GM12878 (cell line): ENCODE measurements around the gene MRPL41. TPM values are rescaled to one million over a fixed set of nuclear protein-coding genes. Genes with fewer than 3 reads are reported as not detected.

Source experiments
- ATF2 ChIP-seq: IDR thresholded peaks from 2 replicates; pipeline ENCODE4 v1.6.1; 2012; ENCODE audit warnings: low read length, inconsistent platforms
- BACH1 ChIP-seq: fragments of 450-650 bp; IDR thresholded peaks from 2 replicates; pipeline ENCODE4 v1.6.1; 2017; ENCODE audit warnings: mild to moderate bottlenecking, borderline replicate concordance
- CHD2 ChIP-seq: IDR thresholded peaks from 2 replicates; pipeline ENCODE4 v1.6.1; 2011; ENCODE audit warnings: low read depth, low read length, improper control_type of control experiment, borderline replicate concordance
- IKZF1 ChIP-seq: fragments of 450-650 bp; conservative IDR thresholded peaks from 2 replicates; pipeline ENCODE4 v1.6.1; 2017; ENCODE audit warnings: antibody characterized with exemption, mild to moderate bottlenecking
- IRF3 ChIP-seq: fragments of 450-650 bp; IDR thresholded peaks from 2 replicates; pipeline ENCODE4 v1.6.1; 2014; ENCODE audit warnings: mild to moderate bottlenecking
- KLF5 ChIP-seq: fragments of 450-650 bp; IDR thresholded peaks from 2 replicates; pipeline ENCODE4 v1.6.1; 2014; ENCODE audit warnings: mild to moderate bottlenecking; ENCODE audit not compliant: partially characterized antibody
- NFIC ChIP-seq: IDR thresholded peaks from 2 replicates; pipeline ENCODE4 v1.6.1; 2012; ENCODE audit warnings: low read depth, mild to moderate bottlenecking, inconsistent platforms, low read length, moderate library complexity
- PML ChIP-seq: IDR thresholded peaks from 2 replicates; pipeline ENCODE4 v1.6.1; 2012; ENCODE audit warnings: low read length, inconsistent platforms
- POLR2AphosphoS5 ChIP-seq: IDR thresholded peaks from 2 replicates; pipeline ENCODE4 v1.6.1; 2011; ENCODE audit warnings: mild to moderate bottlenecking, low read length, inconsistent platforms
- RB1 ChIP-seq: fragments of 450-650 bp; formaldehyde crosslinking; IDR thresholded peaks from 2 replicates; pipeline ENCODE4 v1.6.1; 2017; ENCODE audit warnings: mild to moderate bottlenecking, borderline replicate concordance
- REST ChIP-seq: IDR thresholded peaks from 2 replicates; pipeline ENCODE4 v1.6.1; 2012; ENCODE audit warnings: mild to moderate bottlenecking, low read depth, low read length
- SMAD5 ChIP-seq: IDR thresholded peaks from 2 replicates; pipeline ENCODE4 v1.6.1; 2016; ENCODE audit warnings: antibody characterized with exemption, low read depth
- SREBF1 ChIP-seq: IDR thresholded peaks from 2 replicates; pipeline ENCODE4 v1.6.1; 2012; ENCODE audit warnings: mild to moderate bottlenecking, low read length
- ZNF592 ChIP-seq: fragments of 450-650 bp; IDR thresholded peaks from 2 replicates; pipeline ENCODE4 v1.6.1; 2017; ENCODE audit warnings: mild to moderate bottlenecking, moderate library complexity
- ZNF687 ChIP-seq: fragments of 450-650 bp; IDR thresholded peaks from 2 replicates; pipeline ENCODE4 v1.6.1; 2017; ENCODE audit warnings: mild to moderate bottlenecking, moderate library complexity
- polyA plus RNA-seq, 11 experiments: library from polyadenylated mRNA; depleted of rRNA in 4 of 11; unstranded in 6 of 11; stranded (reverse) in 5 of 11; fragments of >200 nt; fragmentation: Nextera tagmentation in 4 of 11; fragmentation: Illumina TruSeq in 1 of 11; extraction: Ambion mirVana in 4 of 11; extraction: Trizol in 1 of 11; gene quantifications; 1 replicate in 1 of 11; 2 replicates in 10 of 11; pipeline versions ENCODE4 v1.2.1 to v1.2.3, GENCODE V29; 2011 to 2016; ENCODE audit warnings: inconsistent platforms in 2 of 11, missing spikeins in 2 of 11, low read depth in 1 of 11
- total RNA-seq, 4 experiments: library from RNA; depleted of rRNA in 3 of 4; stranded (reverse); fragments of >200 nt in 3 of 4; fragmentation: Illumina TruSeq in 1 of 4; extraction: Trizol in 1 of 4; gene quantifications; 2 replicates each; pipeline versions ENCODE4 v1.2.1 to v1.2.3, GENCODE V29; 2013 to 2021

Gene MRPL41
- total and polyA plus RNA-seq, 10 of the 15 experiments (the other 5 are each of a cell fraction or from before 2014, with no cell fraction given): 1.3 to 116 (median 40.1) TPM

GRCh38 chr9:137578518-137579258 is 27.0 kb downstream of the MRPL41 start, which contains the start of gene DPH7 (continued):
- TF ChIP-seq REST: no peak
- peak; percentile 83 for TF ChIP-seq CHD2
- peak; percentile 96 for TF ChIP-seq RB1
- TF ChIP-seq NFIC: no peak
- TF ChIP-seq IKZF1: peak; percentile 98
- TF ChIP-seq IRF3: no peak
- TF ChIP-seq BACH1: peak; percentile 91
- TF ChIP-seq SMAD5: peak; percentile 37; the same call in 1 of the 2 replicates
- TF ChIP-seq ZNF592: no peak; the same call in 1 of the 2 replicates
- no peak; the same call in 1 of the 2 replicates for TF ChIP-seq PML
- TF ChIP-seq SREBF1: peak; percentile 77
- peak; percentile 87 for TF ChIP-seq KLF5
- TF ChIP-seq ATF2: no peak
- TF ChIP-seq POLR2AphosphoS5: peak; percentile 49; the same call in 1 of the 2 replicates
- peak; percentile 83 for TF ChIP-seq ZNF687
